Fibroblast of lung (primary cell): ENCODE data around the gene AGBL1.

Source experiments
- CTCF ChIP-seq, 2 donors: IDR thresholded peaks in 1 of 2; conservative IDR thresholded peaks in 1 of 2; 1 replicate in 1 of 2; 2 replicates in 1 of 2; pipeline ENCODE4 v1.5.1; 2011 to 2012; ENCODE audit warnings: low read length in 2 of 2, control low read depth in 1 of 2, inconsistent platforms in 1 of 2, low read depth in 1 of 2, mild to moderate bottlenecking in 1 of 2
- EZH2 ChIP-seq: IDR thresholded peaks from 2 replicates; pipeline ENCODE4 v1.5.1; 2012; ENCODE audit warnings: low read length, control low read depth, mild to moderate bottlenecking; ENCODE audit errors: missing control alignments

- TF ChIP-seq EZH2 (no peak), CTCF (conservative IDR thresholded peaks at IDR 0.05 in 1 of 2, IDR thresholded peaks at IDR 0.05 in 1 of 2; ENCODE audit: low read depth in 1 of 2, low read length in 2 of 2) (no peak)
These were observed 671.4 kb downstream of the AGBL1 start for GRCh38 chr15:86751116-86751515.
